Heart right ventricle (tissue), 16 donors: ENCODE data around the gene CERS6. TPM values are rescaled to one million over a fixed set of nuclear protein-coding genes. Genes with fewer than 3 reads are reported as not detected.

Experiments
- ATAC-seq, 8 donors: fragments of 200-7000 bp; cut with Tn5 transposase; one replicate each; pipeline ENCODE4 v1.9.1; 2020; ENCODE audit warnings: mild to moderate bottlenecking in 8 of 8, moderate library complexity in 8 of 8, moderate number of reproducible peaks in 1 of 8
- DNase-seq, 2 donors: peaks; one replicate each; pipeline ENCODE4 v3.0.0-alpha.2; 2020
- H3K27ac ChIP-seq, 10 donors: fragments of 200-600 bp; sonication (generic) in 2 of 10; one replicate each; pipeline versions ENCODE4 v1.5.0 to v1.8.0; 2020 to 2022; ENCODE audit warnings: mild to moderate bottlenecking in 3 of 10
- H3K27me3 ChIP-seq, 7 donors: fragments of 200-600 bp; one replicate each; pipeline ENCODE4 v1.8.0; 2021 to 2022; ENCODE audit warnings: mild to moderate bottlenecking in 2 of 7
- H3K36me3 ChIP-seq, 9 donors: fragments of 200-600 bp; sonication (generic) in 1 of 9; one replicate each; pipeline versions ENCODE4 v1.5.0 to v1.8.0; 2020 to 2022; ENCODE audit warnings: mild to moderate bottlenecking in 2 of 9
- H3K4me1 ChIP-seq, 9 donors: fragments of 200-600 bp; sonication (generic) in 1 of 9; one replicate each; pipeline versions ENCODE4 v1.5.0 to v1.8.0; 2020 to 2022; ENCODE audit warnings: mild to moderate bottlenecking in 4 of 9
- H3K4me3 ChIP-seq, 10 donors: fragments of 200-600 bp; sonication (generic) in 2 of 10; one replicate each; pipeline versions ENCODE4 v1.5.0 to v1.8.0; 2020 to 2022; ENCODE audit warnings: mild to moderate bottlenecking in 7 of 10, moderate library complexity in 2 of 10
- H3K9me3 ChIP-seq, 11 donors: fragments of 200-600 bp in 10 of 11; sonication (generic) in 2 of 11; one replicate each; pipeline versions ENCODE4 v1.5.0 to v1.8.0; 2013 to 2022; ENCODE audit warnings: mild to moderate bottlenecking in 2 of 11, control low read depth in 1 of 11, moderate library complexity in 1 of 11
- WGBS, 2 donors: extraction: QIAGEN DNeasy Blood & Tissue Kit; methylation state at CpG; one replicate each; pipeline ENCODE4 v1.1.7; 2013; ENCODE audit warnings: inconsistent platforms in 1 of 2; 5-methylcytosine and 5-hydroxymethylcytosine counted together
- intact Hi-C, 10 donors: fragments of 100-400 bp; cut with DNase I; formaldehyde crosslinking; loops; one replicate each; pipeline versions ENCODE4 v1.11.1 to v1.14.2; 2022
- polyA plus RNA-seq, 2 donors: library from polyadenylated mRNA; stranded (reverse); fragments of 200-250 nt; gene quantifications; one replicate each; pipeline ENCODE4 v1.2.3, GENCODE V29; 2013
- total RNA-seq, 10 donors: library from RNA; stranded (reverse); fragmentation: NEBNext Ultra II Directional in 3 of 10; extraction: Animal tissue kit (Norgen Biotek cat#: 25700) in 3 of 10; gene quantifications; one replicate each; pipeline versions ENCODE4 v1.2.1 to v1.2.4, GENCODE V29; 2021 to 2023
- TF ChIP-seq, protein P1 (sequence below), 9 donors: fragments of 200-600 bp; sonication (generic) in 2 of 9; IDR thresholded peaks; one replicate each; pipeline versions ENCODE4 v1.5.0 to v1.8.0; 2021 to 2022; ENCODE audit warnings: antibody characterized with exemption in 9 of 9, mild to moderate bottlenecking in 5 of 9, moderate library complexity in 1 of 9
- donor health status: Arrhythmogenic right ventricular cardiomyopathy.
- donor health status: ischemic (EF 13 %, LVEDD 7.1; RV severe dilation, severe dysfunction).
- donor health status: healthy with polysubstance abuse.
- donor health status: DM: no; HTN: yes; CAD: no.
- donor health status: DM: no; HTN: no; CAD: no.
- donor health status: ischemic (EF 25% LVEDD 6.9; RV normal size, moderate dysfunction).
- donor health status: ischemic (EF 25% LVEDD 5.7; RV mildly dilated, moderate dysfunction).
- donor health status: healthy.
- donor health status: DM: yes; HTN: yes; CAD: no.
- donor health status: Ischemic cardiomyopathy.
- donor health status: ischemic (EF 35%, LVEDD 5.7; RV mildly dilated, moderate dysfunction).
- donor health status: nonischemic (EF 11% LVEDD 7.7; RV severe dilation, severe dysfunction).
- donor health status: DM: yes; HTN: yes; CAD: no.
- donor health status: PGD.
- donor health status: ischemic (EF 29% LVEDD 5.4; RV normal size, mild dysfunction).
- donor health status: nonischemic (EF 23%, LVEDD 6.1; RV moderate dilation, normal function).

Gene CERS6
- total and polyA plus RNA-seq, 12 donors, result 20.5 to 76.3 (median 56.1) TPM

DNA sequence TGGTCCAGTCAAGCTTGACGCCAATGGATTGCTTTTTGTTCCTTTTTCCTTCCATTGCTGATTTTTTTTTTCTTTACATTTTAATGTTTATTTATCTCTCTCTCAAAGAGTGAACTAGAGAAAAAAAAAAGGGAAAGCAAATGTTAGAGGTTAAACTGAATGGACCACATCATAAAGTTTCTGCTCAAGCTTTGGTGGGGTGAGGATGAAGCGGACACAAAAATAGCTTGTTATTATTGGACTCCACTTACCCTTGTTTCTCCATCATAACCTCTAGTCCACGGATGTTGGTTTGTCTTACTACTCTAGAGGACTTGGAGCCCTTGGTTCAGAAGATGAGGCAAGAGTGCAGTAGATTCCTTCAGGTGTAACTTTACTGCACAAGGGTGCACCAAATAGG lies 27.6 kb upstream of the CERS6 start:
- Histone ChIP-seq H3K4me3 (no peak overlapping the region), H3K36me3 (no peaks in the 10 kb centered on the region), H3K4me1 (no peaks in the 10 kb centered on the region), H3K9me3 (no peaks in the 10 kb centered on the region), H3K27ac (no peak overlapping the region), H3K27me3 (no peaks in the 10 kb centered on the region)
- intact Hi-C loops, result loop anchor here in 1 of 10 donors (2.0 kb wide), 1 partner anchor 30 kb away; no protein-coding TSS in a partner anchor
- no peak for ATAC-seq
- WGBS, 2 donors, result 92 to 96% methylated on average over 3 of the region's 3 CpGs
- TF ChIP-seq, protein P1, sequence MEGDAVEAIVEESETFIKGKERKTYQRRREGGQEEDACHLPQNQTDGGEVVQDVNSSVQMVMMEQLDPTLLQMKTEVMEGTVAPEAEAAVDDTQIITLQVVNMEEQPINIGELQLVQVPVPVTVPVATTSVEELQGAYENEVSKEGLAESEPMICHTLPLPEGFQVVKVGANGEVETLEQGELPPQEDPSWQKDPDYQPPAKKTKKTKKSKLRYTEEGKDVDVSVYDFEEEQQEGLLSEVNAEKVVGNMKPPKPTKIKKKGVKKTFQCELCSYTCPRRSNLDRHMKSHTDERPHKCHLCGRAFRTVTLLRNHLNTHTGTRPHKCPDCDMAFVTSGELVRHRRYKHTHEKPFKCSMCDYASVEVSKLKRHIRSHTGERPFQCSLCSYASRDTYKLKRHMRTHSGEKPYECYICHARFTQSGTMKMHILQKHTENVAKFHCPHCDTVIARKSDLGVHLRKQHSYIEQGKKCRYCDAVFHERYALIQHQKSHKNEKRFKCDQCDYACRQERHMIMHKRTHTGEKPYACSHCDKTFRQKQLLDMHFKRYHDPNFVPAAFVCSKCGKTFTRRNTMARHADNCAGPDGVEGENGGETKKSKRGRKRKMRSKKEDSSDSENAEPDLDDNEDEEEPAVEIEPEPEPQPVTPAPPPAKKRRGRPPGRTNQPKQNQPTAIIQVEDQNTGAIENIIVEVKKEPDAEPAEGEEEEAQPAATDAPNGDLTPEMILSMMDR (IDR thresholded peaks at IDR 0.05), result no peak
- DNase-seq, result no peak

DNA sequence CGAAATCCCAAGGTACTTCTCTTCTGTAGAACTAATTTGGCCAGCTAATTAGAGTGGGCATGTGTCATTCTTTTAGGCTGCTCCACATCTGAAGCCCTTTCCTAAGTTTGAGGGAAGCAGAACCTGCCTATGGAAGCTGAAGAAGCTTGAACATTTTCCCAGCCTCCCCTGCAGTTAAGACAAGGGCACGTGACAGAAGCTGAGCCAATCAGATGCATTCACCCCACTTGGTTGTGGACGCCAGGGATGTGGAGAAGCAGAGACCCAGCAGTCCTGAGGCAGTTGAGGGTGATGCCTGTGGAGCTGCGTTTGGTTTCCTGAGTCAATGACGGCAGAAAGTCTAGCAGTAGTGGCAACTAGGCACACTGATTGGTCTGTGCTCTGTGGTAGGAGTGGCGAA lies 26.1 kb upstream of the CERS6 start:
- no peaks in the 10 kb centered on the region for H3K27me3 ChIP-seq
- H3K4me3 ChIP-seq, result no peak overlapping the region
- TF ChIP-seq, protein P1 (IDR thresholded peaks at IDR 0.05), result no peak
- DNase-seq (no peak), ATAC-seq (no peak)
- intact Hi-C loops, result loop anchor here in 1 of 10 donors (2.0 kb wide), 1 partner anchor 29 kb away; no protein-coding TSS in a partner anchor
- H3K36me3 ChIP-seq, result no peaks in the 10 kb centered on the region
- WGBS, 2 donors, result 84 to 89% methylated on average over 6 of the region's 6 CpGs
- no peaks in the 10 kb centered on the region for H3K9me3 ChIP-seq
- peaks cover 0 to 5% (median 0%) of the 10 kb centered on the region in 9 donors for H3K4me1 ChIP-seq
- no peak overlapping the region for H3K27ac ChIP-seq

DNA sequence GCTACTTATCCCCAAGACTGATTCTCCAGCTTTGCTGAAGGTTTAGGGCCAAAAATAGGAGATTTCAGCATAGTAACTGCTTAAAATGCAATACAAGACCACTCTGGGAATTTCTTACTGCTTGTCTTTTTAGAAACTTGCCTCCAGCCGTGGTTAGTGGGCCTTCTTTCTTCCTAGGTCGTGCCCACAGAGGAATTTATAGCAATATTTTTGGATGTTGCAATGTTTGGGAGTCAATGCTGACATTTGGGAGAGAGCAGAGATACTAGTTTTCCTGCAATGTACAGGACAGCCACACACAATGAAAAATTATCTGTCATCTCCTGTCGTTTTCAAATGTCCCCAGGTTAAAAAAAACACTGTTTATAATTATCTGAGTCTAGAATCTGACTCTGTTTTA lies 25.6 kb upstream of the CERS6 start:
- ATAC-seq, result no peak
- Histone ChIP-seq H3K36me3 (no peaks in the 10 kb centered on the region), H3K9me3 (no peaks in the 10 kb centered on the region), H3K4me1 (peaks cover 0 to 5% (median 0%) of the 10 kb centered on the region in 9 donors), H3K27me3 (no peaks in the 10 kb centered on the region), H3K4me3 (no peak overlapping the region), H3K27ac (no peak overlapping the region)
- 62 to 68% methylated on average over 3 of the region's 3 CpGs for WGBS, 2 donors
- no peak for DNase-seq
- intact Hi-C loops, result no loop called here
- TF ChIP-seq, protein P1 (IDR thresholded peaks at IDR 0.05), result no peak

DNA sequence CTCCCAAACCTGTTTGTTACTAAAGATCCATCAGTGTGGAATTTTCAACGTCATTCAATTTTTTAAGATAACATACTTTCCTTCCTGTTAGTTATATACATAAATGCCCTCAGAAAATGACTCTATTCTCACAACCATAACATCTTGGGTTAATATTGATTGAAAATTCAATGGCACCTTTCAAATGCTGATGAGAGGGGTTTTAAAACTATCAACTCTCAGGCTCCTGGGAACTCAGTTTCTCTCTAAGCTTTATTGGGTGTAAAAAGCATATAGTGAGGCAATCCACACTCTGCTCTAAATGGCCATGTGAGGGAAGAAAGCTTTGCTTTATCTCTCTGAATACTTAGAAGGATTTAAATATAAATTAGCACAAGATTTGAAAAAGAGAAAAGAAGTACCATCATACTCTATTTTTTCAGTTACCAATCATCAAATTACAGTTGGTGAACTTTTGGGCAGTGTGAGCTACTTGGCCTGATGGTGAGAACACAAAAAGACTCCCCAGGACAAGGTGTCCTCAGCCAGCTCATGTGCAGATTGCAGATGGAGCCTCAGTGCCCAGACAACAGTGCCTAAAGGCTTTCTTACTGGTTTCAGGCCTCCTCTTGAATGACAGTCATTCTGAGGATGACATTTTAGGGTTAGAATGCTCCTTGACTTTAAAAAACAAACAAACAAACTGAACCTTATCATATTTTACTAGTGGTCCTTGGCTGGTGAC lies 24.6 kb upstream of the CERS6 start:
- no peak for ATAC-seq
- intact Hi-C loops, result no loop called here
- H3K27me3 ChIP-seq, result no peaks in the 10 kb centered on the region

More for the DNA sequence above, 24.6 kb upstream of the CERS6 start:
- DNase-seq, result no peak
- H3K9me3 ChIP-seq, result no peaks in the 10 kb centered on the region
- no peaks in the 10 kb centered on the region for H3K36me3 ChIP-seq
- H3K4me1 ChIP-seq, result peaks cover 0 to 5% (median 0%) of the 10 kb centered on the region in 9 donors
- 70 to 75% methylated on average over 1 of the region's 1 CpG for WGBS, 2 donors
- H3K27ac ChIP-seq, result no peak overlapping the region
- no peak overlapping the region for H3K4me3 ChIP-seq
- TF ChIP-seq, protein P1 (IDR thresholded peaks at IDR 0.05), result no peak
